DOHH2 (cell line): ENCODE data around the gene SPATA6L.

ENCODE experiments used
- EZH2phosphoT487 ChIP-seq: fragments of 200-600 bp; sonication (generic); IDR thresholded peaks from 2 replicates; pipeline ENCODE4 v1.6.1; 2017; ENCODE audit warnings: borderline replicate concordance, mild to moderate bottlenecking, antibody characterized with exemption, low read length, moderate library complexity, mixed read lengths
- TF ChIP-seq, protein P1 (sequence below): fragments of 200-600 bp; sonication (generic); IDR thresholded peaks from one replicate; pipeline ENCODE4 v1.5.1; 2014; ENCODE audit warnings: antibody characterized with exemption, mild to moderate bottlenecking, low read depth, low read length; ENCODE audit not compliant: poor library complexity, severe bottlenecking

DNA sequence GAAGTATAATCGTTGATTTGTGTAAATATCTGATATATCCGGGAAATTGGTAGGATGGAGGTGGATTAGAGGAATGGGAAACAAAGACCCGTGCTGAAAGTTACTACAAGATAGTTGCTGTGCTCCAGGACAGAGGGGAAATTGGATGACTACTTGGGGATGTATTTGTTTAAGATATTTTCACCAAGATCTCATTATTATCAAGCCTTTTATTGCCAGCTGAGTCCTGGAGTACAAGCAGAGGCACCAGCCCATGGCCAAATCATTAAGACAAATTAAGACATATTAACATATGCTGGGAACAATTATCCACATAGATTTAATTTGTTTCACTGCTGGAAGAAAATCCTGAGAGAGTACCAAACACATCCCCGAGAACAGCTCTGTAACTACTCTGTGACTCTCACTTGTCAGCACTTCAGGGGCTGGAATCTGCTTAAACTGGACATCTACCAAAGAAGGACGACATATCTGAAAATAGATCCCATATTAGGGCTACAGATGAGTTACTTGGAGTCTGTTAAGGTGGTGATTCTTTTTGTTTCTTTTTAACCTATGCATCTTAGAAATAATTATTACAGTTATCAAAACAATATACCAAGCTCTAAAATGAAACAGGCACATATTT, 107.8 kb downstream of the SPATA6L start:
- TF ChIP-seq, protein P1, sequence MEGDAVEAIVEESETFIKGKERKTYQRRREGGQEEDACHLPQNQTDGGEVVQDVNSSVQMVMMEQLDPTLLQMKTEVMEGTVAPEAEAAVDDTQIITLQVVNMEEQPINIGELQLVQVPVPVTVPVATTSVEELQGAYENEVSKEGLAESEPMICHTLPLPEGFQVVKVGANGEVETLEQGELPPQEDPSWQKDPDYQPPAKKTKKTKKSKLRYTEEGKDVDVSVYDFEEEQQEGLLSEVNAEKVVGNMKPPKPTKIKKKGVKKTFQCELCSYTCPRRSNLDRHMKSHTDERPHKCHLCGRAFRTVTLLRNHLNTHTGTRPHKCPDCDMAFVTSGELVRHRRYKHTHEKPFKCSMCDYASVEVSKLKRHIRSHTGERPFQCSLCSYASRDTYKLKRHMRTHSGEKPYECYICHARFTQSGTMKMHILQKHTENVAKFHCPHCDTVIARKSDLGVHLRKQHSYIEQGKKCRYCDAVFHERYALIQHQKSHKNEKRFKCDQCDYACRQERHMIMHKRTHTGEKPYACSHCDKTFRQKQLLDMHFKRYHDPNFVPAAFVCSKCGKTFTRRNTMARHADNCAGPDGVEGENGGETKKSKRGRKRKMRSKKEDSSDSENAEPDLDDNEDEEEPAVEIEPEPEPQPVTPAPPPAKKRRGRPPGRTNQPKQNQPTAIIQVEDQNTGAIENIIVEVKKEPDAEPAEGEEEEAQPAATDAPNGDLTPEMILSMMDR = no peak
- no peak for TF ChIP-seq EZH2phosphoT487
